HCEC 1CT (cell line): ENCODE data around the gene NRXN3.

Source experiments
- DNase-seq: peaks from one replicate; pipeline ENCODE4 v3.0.0-alpha.2; 2017

Gene NRXN3

DNA sequence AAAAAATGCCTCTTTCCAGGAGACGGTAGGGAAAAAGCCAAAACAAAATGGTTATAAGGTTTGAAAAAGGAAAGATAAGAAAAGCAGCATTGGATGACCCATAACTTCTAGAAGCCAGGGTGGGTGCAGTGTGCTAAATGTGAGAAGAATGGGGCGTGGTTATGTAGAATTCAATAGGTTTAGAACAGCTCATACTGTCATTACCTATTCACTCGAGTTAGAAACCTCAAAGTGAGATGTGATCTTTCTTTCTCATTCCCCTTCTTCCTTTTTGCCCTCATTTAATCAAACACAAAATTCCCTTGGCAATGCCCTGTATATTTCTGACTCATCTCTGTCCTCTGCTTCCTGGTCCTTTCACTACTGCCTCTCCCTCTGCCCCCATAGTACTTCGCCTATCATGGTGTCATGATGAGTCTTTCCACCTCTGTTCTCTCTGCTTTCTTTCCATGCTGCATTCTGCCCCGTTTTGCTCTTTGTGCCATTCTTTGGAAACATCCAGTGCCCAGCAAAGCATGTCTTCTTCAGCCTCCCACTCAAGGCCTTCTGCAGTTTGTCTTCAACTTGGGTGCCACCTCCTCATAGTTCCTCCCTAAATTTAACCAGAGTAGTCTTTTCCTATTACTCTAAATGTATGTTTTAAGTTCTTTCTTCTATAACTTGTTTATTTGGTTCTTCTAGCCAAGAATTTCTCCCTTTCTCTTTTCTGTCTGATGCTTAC lies 496.3 kb downstream of the NRXN3 start:
- no peak for DNase-seq

DNA sequence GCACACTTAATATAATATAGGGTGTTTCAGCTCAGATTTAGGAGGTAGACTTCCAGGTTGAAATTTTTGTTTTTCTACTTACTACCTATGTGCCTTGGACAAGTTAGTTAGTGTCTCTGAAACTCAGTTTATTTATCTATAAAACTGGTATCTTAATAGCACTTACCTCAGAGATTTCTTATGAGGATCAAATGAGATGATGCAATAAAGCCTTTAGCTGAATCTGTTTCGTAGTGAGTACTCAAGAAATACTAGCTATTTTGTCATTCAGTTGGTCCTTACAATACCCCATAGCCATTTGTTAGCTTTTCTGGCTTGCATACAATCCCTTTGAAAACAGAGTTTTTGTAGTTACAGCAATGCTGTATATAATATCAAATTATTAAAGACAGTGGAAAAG lies 497.0 kb downstream of the NRXN3 start:
- DNase-seq = no peak

DNA sequence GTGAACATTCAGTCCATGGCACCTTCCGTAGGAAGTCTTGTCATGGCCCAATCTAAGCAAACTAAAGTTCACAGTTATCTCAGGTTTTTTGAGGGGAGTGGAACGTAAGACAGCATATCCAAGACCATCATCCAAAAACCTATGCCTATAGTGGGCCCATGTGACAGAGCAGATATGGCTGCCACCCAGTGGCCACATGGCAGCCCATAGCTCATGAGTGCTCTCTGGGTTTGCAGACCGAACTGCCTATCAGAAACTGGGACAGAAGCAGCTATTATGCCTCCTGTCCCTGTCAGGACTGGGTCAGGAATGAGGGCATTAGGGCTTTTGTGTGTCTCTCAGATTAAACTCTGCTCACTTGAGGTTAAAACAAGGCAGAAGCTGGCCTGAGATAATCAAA lies 503.7 kb downstream of the NRXN3 start:
- peak; percentile 29 for DNase-seq

DNA sequence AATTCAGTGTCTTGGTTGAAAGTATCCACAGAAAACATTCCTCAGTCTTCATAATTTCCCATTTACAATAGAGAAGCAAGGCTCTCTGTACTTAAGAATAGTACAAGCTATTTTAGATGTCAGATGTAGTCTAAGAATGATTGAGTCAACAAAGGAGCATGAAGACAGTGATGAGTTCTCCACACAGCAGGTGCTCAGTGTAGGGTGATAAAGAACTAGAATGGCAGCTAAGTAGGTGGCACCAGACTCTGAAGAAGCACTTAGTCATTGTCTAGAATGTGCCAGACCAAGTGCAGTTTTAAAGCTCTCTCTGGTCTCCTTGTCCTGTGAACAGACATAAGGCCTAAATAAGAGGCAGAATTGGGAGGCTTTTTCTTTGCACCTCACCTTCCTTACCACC lies 504.6 kb downstream of the NRXN3 start:
- DNase-seq = no peak

DNA sequence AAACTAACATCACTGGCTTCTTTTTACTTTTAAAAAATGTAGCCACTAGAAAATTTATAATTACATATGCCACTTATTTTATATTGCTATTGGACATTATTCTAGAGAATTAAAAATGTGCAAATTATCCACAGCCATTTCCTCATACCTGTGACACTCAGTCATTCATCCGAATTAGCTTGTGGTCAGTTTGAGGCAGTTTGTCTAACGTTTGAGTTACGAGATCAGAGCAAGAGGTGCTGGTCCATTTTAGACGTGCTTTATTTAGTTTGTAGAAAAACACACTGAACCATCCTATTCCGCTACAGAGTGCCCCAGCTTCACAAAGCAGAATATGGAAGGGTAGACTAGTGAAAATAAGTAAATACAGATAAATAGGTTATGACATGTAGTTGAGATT lies 513.0 kb downstream of the NRXN3 start:
- DNase-seq = peak; percentile 59

DNA sequence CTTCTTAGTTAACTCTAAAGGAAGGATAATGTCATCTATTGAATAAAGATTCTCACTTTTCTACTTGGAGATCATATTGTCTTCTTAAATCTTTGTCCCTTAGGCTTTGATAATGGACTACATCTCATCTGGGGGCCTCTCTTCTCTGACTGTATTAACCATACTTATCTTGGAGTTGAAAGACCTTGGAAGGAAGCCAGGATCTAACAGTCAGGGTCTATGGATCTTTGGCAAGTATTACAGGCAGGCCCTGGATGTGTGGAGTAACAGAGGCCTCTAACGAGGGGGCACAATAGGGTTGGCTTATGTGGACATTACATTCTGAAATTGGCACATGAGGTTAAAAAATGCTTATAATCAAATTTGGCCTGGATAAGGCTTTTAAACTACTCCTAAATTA lies 513.8 kb downstream of the NRXN3 start:
- no peak for DNase-seq

DNA sequence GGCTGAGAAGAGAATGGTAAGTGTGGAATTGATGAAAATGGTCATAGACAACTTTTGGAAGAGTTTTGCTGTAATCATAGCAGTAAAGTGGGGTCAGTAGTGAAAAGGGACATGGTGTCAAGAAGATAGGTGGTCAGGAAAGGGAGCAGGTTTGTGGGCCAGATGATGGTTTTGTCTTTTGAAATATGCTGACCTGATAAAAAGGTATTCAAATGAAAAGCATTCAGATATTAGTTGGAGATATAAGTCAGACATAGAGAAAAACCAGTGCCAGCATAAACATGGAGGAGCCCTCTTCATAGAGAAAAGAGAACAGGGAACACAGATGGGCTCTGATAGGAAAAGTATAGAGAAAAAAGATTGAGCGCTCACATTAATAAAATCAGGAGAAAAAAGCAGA lies 518.3 kb downstream of the NRXN3 start:
- no peak for DNase-seq

DNA sequence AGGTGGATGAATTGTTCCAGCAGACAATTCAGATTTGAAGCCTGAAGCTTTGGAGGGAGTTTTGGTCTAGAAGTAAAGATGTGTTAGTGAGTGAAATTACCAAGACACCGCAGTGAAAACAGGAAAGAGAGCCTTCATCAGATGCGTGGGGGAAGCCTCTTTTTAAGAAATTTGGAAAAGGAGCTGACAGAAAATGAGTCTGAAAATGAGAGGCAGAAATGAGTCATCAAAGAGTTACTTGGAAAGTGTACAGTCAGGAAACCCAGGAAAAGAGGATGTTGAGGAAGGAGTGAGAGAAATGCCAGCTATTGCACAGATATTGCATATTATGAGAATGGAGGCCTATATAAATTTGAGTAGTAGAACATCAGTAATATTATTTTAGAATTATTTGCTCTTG lies 520.7 kb downstream of the NRXN3 start:
- DNase-seq = peak; percentile 62

DNA sequence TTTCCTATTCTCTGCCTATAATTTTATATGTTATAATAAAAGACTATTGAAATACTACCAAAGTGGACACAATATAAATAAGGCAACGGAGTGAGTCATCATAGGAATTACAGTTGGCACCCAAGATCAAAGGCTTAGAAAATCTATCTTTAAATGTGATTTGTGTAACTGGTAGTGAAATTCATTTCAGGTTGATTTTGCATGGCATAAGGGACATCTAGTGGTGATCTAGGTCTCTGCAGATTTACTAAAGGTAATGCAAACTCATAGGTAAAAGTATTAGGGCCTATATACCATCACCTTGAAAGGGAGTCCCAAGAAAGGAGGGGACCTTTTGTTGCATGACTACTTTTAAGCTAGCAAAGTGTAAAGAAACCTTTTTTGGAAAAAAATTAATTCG lies 527.2 kb downstream of the NRXN3 start:
- DNase-seq = peak; percentile 73

DNA sequence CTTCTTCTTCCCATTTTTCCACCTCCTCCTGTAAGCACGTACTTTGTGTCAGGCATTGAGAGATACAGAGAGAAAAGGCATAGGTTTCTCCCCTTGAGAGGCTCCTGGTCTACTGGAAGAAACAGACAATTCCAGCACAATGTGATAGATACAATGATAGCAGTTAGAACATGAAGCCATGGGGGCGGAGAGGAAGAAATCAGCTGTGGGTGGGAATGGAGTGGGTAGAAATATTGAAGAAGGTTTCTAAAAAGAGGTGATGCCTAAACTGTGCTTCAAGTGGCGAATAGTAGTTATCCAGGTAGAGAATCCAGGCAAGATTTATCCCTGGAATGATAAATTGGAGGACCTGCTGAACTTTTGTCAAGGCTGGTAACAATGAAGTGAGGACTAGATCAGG lies 528.8 kb downstream of the NRXN3 start:
- no peak for DNase-seq

DNA sequence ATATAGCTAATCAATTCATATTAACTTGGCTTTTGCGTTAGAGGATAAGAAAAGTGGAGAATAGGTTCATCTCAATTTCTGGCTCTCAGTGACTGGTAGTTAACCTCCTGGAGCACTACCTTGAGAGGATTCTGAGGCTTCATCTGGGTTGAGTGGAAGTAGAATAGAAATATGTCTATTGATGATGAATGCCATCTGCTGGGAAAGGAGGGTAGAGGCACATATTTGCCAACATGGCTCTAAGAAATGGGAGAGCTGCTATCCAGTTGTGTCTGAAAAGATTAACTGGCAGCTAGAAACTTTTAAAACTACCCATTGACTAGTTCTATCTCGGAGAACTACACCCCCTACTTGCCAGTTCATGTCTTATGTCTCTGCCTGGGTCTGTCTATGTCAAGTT lies 530.1 kb downstream of the NRXN3 start:
- DNase-seq = peak; percentile 29

DNA sequence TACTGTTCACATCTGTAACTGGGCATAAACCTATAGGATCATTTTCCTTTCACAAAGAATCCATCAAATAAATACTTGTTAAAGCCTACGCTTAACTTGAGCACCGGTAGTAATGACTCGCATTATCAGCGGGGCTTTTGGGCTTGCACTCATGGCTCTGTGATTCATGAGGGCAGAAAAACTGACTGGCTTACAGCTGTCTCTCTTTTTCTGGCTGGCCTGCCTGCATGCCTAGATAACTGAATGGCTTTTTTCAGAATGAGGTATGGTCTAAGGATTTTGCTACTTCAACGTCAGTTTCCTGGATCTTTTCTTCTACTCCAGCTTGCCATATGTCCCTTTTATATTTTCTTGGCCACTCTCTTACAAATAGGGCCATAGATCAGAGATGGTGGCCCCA lies 531.1 kb downstream of the NRXN3 start:
- DNase-seq = peak; percentile 69

DNA sequence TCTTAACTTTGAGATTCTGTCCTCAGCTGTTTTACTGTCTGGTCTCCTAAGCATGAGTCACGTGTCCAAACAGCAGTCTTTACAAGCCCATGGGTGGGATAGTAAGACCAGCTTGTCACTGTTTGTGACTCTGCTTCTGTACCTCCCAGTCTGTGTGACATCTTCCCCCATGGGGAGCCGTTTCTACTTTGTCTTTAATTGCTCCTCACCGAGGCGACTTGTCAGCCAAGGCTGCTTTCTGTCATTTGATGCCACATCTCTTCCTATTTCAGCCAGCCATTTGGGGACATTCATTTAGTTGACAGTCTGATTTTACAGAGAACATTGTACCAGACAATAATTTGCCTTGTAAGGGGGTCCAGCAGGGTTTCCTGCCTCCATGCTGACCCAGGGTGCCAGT lies 534.8 kb downstream of the NRXN3 start:
- DNase-seq = no peak

DNA sequence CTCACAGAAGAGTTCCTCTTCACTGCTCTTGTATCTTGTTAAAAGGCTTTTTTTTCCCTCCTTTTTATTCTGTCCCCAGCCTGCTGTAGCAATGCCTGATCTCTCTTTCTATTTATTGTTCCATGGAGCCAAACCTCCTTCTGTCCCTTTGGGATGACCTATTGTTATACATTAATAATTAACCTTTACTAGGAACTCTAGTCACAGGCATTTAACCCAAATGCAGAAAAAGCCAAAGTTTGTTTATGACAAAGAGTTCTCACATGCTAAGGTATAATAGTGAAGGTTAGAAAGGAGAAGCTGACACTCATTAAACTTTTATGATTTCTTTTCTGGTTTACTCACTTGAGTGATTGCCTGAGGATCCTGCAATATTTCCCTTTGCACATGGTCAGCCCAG lies 535.8 kb downstream of the NRXN3 start:
- no peak for DNase-seq

DNA sequence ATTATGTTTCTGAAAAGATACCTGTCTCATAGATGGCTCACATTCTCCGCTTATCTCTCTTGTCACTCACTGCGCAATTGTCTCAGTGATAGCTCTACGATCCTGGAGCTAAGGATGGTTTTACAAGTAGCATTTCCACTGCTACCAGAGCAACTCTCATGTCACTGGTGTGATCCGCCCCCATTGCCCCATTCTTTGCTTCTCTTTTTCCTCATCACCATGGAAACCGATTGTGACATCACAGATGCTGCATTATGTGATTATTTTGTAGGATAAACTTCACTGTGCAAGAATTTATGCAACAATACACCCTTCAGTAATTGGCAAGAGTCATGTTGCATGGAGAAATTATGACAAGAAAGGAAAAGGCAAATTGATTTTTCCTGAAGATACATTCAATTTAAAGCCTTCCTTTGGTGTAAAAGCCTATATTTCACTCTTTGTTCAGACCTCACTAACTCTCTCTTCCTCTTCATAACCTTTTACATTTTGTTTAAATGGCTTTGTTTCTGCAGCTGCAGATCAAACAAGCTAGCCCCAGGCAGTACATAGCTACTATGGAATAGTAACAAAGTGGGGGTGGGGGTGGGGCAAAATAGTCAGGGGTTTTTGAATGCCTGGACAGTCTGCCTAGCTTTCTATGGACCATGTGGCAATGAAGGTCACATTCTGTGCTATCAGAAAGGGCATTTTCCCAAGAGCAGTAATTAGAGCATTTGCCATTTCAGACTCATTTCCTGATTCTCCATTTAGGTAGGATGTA lies 539.8 kb downstream of the NRXN3 start:
- no peak for DNase-seq

DNA sequence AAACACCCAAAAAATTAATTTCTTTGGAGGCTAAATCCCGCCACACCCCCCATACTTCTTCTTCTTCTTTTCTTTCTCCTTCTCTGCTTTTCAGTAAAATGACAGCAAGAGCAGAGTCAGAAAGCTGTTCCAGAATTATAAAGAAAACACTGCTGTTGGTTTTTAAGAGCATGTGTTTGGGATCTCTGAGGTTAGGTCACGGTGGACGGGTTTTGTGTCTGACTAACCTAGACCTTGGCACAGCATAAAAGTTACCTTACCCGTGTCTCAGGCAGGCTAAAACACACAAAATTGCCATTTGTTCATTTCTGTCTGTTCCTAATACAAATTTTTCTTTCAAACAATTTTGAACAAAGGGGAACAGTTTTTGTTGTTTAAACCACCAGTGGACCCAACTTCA lies 540.8 kb downstream of the NRXN3 start:
- no peak for DNase-seq

DNA sequence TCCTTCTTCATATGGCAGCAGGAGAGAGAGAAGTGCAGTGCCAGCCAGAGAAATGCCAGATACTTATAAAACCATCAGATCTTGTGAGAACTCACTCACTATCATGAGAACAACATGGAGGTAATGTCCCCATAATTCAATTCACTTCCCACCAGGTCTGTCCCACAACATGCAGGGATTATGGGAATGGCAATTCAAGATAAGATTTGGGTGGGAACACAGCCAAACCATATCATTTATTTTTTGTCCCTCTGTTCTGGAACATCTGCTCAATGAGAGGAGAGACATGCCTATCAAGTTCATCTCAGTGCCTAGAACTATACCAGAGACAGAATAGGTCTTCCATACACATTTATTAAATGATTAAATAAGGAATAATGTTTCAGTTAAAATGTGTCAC lies 543.5 kb downstream of the NRXN3 start:
- DNase-seq = no peak

DNA sequence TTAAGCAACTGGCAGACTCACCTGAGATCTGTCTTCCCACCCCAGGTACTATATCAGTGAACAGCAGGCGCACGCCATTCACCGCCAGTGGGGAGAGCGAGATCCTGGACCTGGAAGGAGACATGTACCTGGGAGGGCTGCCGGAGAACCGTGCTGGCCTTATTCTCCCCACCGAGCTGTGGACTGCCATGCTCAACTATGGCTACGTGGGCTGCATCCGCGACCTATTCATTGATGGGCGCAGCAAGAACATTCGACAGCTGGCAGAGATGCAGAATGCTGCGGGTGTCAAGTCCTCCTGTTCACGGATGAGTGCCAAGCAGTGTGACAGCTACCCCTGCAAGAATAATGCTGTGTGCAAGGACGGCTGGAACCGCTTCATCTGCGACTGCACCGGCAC lies 544.5 kb downstream of the NRXN3 start:
- no peak for DNase-seq

DNA sequence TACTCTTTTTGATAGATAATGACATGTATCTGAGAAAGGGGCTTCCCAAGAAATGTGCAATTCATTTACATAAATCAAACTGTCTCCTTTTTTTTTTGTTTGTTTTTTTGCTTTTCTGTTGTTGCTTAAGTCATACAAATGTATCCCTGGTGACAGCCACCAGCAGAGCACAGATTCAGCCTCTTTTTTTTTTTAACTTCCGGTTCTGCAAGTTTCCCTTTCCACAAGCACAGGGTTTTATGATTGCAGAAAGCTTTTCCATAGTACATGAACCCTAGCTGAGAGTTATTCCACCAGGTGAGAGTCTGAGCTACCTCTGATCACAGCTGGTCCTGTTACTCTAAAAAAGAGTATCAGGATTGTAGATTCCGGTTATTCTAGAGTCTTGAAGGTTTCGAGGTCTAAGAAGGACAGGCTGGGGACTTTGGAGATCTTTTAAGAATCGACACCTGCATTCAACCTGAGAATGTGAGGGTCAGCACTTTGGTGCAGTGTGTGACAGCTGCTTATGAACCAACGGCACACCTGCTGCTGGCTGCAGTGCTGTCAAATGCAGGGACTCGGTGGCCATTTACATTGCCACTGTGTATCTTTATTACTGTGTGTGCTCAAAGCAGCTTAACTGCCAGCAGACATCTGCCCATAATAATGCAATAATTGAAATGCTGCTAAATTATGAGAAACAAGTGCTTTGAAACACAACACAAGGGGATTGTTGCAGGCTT lies 551.7 kb downstream of the NRXN3 start:
- no peak for DNase-seq

DNA sequence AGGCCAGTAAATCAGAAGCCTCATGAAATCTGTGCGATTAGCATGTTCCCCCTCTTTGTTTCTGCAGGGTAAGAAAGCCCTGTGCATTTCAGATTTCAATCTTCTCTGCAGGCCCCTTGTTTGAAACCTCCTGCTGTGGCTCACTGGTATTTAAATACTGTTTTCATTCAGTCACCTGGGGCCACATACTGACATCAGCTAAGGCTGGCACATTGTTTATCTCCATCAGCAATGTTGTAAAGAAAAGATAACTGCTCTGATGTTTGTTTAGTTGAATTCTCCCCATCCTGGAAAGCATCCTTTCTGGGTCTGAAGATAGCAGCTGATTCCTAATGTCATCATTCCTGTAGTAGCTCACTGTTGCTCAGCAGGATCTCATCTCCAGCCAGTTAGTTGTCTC lies 554.9 kb downstream of the NRXN3 start:
- DNase-seq = no peak

DNA sequence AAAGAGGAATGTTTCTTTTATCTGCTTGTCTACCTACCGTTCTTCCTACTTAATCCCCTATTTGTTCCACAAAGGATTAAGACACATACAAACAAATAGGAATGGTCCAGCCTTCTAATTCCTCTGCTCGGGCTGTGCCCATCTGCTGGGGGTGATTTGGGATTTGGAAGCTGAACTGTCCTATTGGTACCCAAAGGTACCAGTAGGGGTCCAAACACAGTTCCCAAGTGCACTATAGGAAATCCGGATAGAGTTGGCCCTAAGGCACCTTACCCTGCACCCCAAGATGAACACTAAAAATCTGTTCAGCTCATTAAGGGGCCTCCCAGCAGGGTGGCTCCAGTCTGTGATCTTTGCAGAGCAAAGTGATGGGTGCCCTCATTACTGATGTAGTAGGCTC lies 566.9 kb downstream of the NRXN3 start:
- no peak for DNase-seq

DNA sequence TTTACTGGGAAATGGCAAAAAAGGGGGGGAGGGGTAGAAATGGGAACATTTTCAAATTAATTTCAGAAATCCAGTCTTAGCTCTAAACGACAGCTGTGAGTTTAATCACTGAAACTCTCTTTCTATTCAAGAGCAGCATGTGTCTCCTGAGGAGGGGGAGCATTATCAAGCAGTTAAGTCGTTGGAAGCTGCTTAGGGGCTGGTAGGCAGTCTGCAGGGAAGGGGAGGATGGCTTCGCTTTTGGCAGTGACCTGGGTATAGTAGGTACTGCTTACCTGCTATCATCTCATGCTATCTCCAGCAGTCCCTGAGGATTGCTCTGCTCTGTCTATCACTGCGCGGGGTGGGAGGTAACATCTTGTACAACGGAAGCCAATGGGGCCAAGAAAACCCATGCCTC lies 567.4 kb downstream of the NRXN3 start:
- no peak for DNase-seq

DNA sequence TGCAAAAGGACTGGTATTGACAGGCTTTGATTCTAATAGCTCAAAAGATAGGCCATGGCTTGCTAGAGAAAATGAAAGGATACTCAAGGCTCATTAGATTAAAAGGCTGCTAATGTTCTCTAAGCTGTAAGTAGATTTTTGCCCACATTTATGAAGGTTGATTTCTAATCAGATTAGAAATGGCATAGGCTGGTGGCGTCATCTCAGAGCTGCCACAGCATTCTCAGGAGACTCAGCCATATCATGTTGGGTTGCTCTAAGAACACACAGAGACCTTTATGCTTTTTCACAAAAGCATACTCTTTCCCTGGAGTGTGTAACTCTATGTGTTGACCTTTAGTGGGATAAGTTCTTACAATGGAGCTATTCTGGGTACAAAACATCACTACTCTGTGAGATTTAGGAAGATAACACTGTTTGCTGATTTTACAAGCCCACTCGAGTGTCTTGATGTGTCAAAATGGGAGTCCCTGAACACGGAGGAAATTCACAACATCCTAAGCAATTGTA lies 576.0 kb downstream of the NRXN3 start:
- no peak for DNase-seq

DNA sequence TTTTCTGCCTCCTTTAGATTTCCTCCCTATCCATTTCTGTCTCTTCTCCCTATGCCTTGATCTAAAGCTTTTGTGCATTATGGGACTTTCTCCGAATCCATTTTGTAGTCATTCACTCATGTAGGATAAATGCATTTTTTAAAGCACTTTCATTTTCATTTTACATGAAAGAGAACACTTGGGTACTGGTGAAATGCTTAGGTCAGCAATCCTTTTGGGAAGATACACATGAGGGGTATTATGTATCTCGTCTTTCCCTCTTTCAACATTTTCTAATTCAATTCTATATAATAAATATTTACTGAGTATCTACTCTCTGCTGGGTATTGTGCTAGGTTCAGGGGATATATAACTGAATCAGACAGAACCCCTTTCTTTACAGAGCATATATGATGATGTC lies 577.6 kb downstream of the NRXN3 start:
- DNase-seq = no peak
